Skeletal muscle cell (primary cell): ENCODE measurements around the gene TNRC6C.

ENCODE experiments used
- DNase-seq: peaks from one replicate; pipeline ENCODE4 v3.0.0-alpha.2; 2010; ENCODE audit warnings: low read depth
- H3K4me3 ChIP-seq: 2 replicates; pipeline ENCODE4 v1.5.1; 2011; ENCODE audit warnings: low read depth, mild to moderate bottlenecking, control low read depth, low read length, moderate library complexity

Gene TNRC6C

GRCh38 chr17:78141437-78142118, 183.1 kb downstream of the TNRC6C start:
- H3K4me3 ChIP-seq = no peak overlapping the region
- DNase-seq = no peak

DNA sequence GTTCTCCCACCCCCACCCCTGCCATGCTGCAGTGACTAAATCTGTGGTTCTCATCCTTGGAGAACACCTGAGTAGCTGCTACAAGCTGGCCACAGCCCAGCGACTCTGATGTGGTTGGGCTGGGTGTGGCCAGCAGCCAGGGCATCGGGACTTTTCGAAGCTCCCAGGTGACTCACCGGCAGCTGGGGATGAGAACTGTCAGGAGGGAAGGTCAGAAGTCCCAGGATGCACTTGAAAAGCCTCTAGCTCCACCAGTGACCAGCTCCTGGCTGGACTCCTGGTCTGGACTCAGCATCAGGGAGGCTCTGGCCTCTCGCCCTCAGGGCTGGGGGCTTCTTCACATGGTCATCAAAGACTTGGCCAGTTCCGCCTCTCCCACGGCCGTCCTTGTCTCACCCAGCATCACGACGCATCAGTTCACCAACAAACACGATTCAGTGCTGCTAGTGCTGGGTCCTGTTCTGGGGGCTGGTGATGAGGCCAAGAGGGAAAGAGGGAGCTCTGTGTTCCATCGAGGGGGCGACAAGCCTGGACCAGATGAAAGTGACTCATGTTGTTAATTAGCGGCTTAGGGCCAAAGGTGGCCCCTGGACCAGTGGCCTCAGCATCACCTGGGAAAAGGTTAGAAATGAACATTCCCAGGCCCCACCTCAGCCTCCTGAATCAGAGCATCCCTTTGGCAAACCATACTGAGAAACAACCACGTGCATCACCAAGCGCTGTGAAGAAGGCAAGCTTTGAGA, 183.8 kb downstream of the TNRC6C start:
- DNase-seq = no peak
- H3K4me3 ChIP-seq = no peak overlapping the region

DNA sequence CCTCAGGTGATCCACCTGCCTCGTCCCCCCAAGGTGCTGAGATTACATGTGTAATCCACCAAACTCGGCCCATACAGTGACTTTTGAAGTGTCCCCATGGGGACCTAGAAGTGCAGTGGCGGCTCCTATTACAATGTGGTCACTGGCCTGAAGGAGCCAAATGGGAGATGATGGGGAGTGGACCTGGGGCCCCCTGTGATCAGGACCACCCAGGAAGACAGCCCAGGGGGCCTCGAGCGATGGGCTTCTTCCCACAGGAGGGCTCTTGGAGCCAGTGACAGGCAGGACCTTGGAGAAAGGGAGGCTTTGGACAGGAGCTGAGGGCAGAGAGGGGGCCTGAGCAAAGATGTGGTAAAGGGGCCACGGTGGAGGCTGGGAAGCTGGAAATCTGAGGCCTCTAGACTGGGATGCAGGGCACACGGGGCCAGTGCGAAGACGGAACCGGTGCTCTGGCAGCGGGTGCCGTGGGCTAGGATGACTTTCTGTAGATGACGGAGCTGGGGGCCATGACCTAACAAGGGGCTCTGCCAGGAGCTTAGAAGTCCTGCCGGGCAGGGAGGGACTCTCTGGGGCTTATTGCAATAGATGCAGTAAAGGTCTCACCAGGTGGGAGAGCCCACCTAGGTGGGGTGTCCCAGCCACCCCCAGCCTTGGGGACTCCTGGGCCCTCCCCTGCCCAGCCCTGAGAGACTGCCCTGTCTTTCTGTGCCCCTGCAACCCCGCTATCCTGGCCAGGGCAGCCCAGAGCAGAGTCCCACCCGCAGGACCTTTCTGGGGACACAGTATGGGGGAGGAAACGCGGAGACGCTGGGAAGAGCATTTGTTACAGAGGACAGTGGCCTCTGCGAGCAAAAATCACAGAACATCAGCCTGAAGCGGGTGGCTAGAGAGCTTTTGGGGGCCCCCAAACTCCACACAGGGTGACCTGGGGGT, 185.0 kb downstream of the TNRC6C start:
- no peak for DNase-seq

GRCh38 chr17:78144147-78144719, 185.7 kb downstream of the TNRC6C start:
- no peak overlapping the region for H3K4me3 ChIP-seq
- peak; percentile 72 for DNase-seq

More for the DNA sequence above, 185.0 kb downstream of the TNRC6C start:
- no peak overlapping the region for H3K4me3 ChIP-seq

DNA sequence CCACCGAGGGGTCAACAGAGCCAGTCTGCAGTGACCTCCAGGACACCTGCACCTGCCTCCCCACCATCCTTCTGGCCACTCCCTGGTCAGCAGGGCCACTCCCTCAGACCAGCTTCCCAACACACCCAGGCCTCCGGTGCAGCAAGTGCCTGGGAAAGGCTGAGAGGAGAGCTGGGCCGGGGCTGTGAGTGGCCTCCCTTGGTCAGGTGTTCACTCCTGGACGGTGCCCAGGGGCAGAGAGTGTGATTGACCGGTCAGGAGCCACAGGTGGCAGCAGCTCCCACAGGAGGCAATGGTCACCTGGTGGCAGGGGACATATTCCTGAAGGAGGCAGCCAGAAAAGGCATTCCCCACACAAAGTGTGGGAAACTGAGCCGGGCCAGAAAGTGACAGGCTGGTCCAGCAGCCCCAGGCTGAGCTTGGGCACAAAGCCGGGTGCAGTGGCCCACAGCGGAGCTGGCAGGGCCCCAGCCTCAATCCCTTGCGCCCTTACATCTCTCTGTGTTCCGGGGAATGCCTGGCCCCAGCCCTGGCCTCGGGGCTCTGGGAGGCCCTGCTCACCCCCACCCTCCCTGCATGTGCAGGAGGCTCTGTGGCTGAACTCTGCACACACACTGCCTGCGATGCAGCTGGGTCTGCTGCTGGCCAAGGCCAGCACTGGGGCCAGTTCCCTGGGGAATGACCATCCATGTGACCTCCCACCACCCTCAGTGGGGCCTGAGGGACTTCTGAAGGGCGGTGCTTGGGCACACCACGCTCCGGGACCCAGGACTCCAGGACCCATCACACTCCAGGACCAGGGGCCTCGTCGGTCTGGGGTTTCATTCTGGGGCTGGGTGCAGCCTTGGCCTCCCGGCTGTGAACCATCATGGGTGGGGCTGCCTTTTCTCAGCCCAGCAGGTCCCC, 186.5 kb downstream of the TNRC6C start:
- DNase-seq = no peak
- no peak overlapping the region for H3K4me3 ChIP-seq

- no peak for DNase-seq
- no peak overlapping the region for H3K4me3 ChIP-seq
Measured at GRCh38 chr17:78146471-78146869, 188.0 kb downstream of the TNRC6C start.

GRCh38 chr17:78146881-78147280, 188.4 kb downstream of the TNRC6C start:
- DNase-seq = no peak
- no peak overlapping the region for H3K4me3 ChIP-seq

DNA sequence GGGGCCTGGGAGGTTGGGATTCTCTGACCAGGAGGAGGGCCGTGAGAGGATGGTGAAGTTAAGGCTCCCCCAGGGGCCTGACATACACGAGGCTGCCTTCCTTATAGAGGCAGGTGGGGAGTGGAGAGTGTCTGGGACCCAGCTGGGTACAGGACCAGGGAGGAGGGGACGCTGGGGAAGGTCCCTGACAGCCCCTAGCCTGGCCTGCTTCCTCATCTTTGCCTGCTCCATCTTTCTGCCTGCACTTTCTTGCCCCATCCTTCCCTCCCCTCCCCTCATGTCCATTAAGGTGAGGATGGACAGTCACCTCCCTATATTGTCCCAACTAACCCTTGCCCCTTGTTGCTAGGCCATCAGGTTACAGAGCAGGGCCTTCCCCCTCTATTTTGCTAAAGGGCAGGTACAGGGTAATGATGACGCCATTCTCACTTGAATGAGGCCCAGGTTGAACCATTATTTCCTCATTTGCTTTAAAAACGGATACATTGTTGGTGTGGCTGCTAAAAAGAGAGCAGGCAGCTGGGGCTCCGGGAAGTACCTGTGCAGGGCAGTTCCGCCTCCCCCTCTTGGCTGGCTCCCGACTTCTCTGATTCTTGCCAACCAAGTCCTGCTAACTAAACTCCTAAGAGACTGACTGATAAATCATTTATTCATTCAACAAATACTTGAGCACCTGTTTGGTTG, 189.0 kb downstream of the TNRC6C start:
- H3K4me3 ChIP-seq = no peak overlapping the region
- DNase-seq = no peak

GRCh38 chr17:78148286-78149016, 189.9 kb downstream of the TNRC6C start:
- DNase-seq = no peak

DNA sequence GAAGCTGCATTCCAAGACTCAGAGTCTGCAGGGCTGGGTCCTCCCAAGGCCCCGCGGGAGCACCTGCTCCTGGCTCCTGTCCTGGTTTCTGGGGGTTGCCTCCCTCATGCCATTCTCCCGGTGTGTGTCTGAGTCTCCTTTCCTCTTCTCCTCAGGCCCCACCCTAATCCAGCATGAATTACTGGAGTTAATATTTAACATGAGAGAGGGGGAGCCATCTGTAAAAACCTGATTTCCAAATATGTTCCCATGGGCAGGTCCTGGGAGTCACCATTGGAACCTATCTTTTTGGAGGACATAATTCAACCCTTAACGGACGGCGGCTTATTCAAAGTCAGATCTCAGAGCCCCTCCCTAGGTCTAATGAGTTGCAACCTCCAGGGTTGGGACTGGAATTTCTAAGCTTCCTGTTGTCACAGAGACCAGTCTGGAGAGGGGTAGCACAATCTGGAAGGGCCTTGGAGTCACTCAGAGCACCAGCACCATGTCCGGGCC, 193.1 kb downstream of the TNRC6C start:
- H3K4me3 ChIP-seq = no peak overlapping the region
- DNase-seq = no peak

More at GRCh38 chr17:78148286-78149016, 189.9 kb downstream of the TNRC6C start:
- H3K4me3 ChIP-seq = no peak overlapping the region

GRCh38 chr17:78154903-78155811, 196.7 kb downstream of the TNRC6C start:
- H3K4me3 ChIP-seq = no peak overlapping the region
- DNase-seq = no peak
